HCT116 (cell line): ENCODE measurements around the gene CATSPERB. TPM values are rescaled to one million over a fixed set of nuclear protein-coding genes. Genes with fewer than 3 reads are reported as not detected.

Experiments
- ATAC-seq: fragments of 200-7000 bp; cut with Tn5 transposase; 2 replicates; pipeline ENCODE4 v1.9.1; 2020; ENCODE audit warnings: mild to moderate bottlenecking, moderate library complexity
- BruUV-seq: library from RNA; stranded (reverse); fragments of 400-500 nt; replicated peaks from 2 replicates; lab custom pipeline; 2021; lab: Mats Ljungman, UMichigan
- CTCF ChIA-PET: fragments of 300-600 bp; sonication (Branson Sonifier 250); formaldehyde crosslinking; loops from one replicate; lab custom pipeline; 2021; ENCODE audit warnings: antibody characterized with exemption; lab: Charles Lee
- POLR2A ChIA-PET: fragments of 300-600, 350-600 bp; sonication (Branson Sonifier 250); formaldehyde crosslinking; loops from one replicate; lab custom pipeline; 2021; ENCODE audit warnings: antibody characterized with exemption; lab: Charles Lee
- RAD21 ChIA-PET, 2 experiments: fragments of 300-600 bp; sonication (Branson Sonifier 250); formaldehyde crosslinking; loops; one replicate each; lab custom pipeline; 2023; ENCODE audit warnings: low total read pairs in 2 of 2; ENCODE audit not compliant: uncharacterized antibody in 2 of 2, unreplicated experiment in 2 of 2, low non-redundant PET in 1 of 2; lab: Charles Lee
- DNase-seq: peaks from one replicate; pipeline ENCODE4 v3.0.0-alpha.2; 2010; ENCODE audit warnings: low read depth, low spot score
- H2AFZ ChIP-seq: fragments of 200-600 bp; shearing (Covaris generic), sonication (generic); 2 replicates; pipeline ENCODE4 v1.6.1; 2017; ENCODE audit warnings: low read depth, mixed run types, mixed read lengths, antibody characterized with exemption, low read length; ENCODE audit not compliant: poor library complexity, severe bottlenecking
- H3K27ac ChIP-seq: 2 replicates; pipeline ENCODE4 v1.5.1; 2012; ENCODE audit warnings: low read depth, low read length
- H3K27me3 ChIP-seq: fragments of 200-600 bp; sonication (generic); 2 replicates; pipeline ENCODE4 v1.6.1; 2016; ENCODE audit warnings: mixed run types, low read length, mixed read lengths; ENCODE audit not compliant: insufficient read depth
- H3K36me3 ChIP-seq, 2 experiments: fragments of 200-500 bp in 1 of 2; fragments of 200-600 bp in 1 of 2; sonication (Bioruptor generic) in 1 of 2; sonication (generic) in 1 of 2; 2 replicates each; pipeline versions ENCODE4 v1.5.1 to v1.6.1; 2014 to 2016; ENCODE audit warnings: low read length in 2 of 2, inconsistent platforms in 1 of 2, mixed read lengths in 1 of 2, mixed run types in 1 of 2; ENCODE audit not compliant: insufficient read depth in 2 of 2, control insufficient read depth in 1 of 2
- H3K4me1 ChIP-seq, 2 experiments: fragments of 200-600 bp in 1 of 2; sonication (generic) in 1 of 2; 2 replicates each; pipeline versions ENCODE4 v1.5.1 to v1.6.1; 2012 to 2017; ENCODE audit warnings: low read length in 2 of 2, inconsistent platforms in 1 of 2, mild to moderate bottlenecking in 1 of 2, mixed read lengths in 1 of 2, mixed run types in 1 of 2, moderate library complexity in 1 of 2; ENCODE audit not compliant: insufficient read depth in 2 of 2, control insufficient read depth in 1 of 2
- H3K4me2 ChIP-seq: fragments of 200-600 bp; sonication (generic); 2 replicates; pipeline ENCODE4 v1.6.1; 2017; ENCODE audit warnings: mixed run types, low read length, mixed read lengths
- H3K4me3 ChIP-seq, 2 experiments: fragments of 200-600 bp in 1 of 2; sonication (generic) in 1 of 2; replicated peaks in 1 of 2; 2 replicates each; pipeline ENCODE4 v1.5.1; 2011 to 2016; ENCODE audit warnings: low read length in 2 of 2, control low read depth in 1 of 2, low read depth in 1 of 2, mild to moderate bottlenecking in 1 of 2, mixed read lengths in 1 of 2, mixed run types in 1 of 2
- H3K79me2 ChIP-seq: fragments of 200-600 bp; sonication (generic); 2 replicates; pipeline ENCODE4 v1.6.1; 2017; ENCODE audit warnings: mild to moderate bottlenecking, mixed run types, low read length, moderate library complexity, mixed read lengths; ENCODE audit not compliant: insufficient read depth
- H3K9ac ChIP-seq: fragments of 200-600 bp; sonication (generic); 2 replicates; pipeline ENCODE4 v1.6.1; 2016; ENCODE audit warnings: low read length, mixed read lengths
- H3K9me2 ChIP-seq: fragments of 200-600 bp; sonication (generic), shearing (Covaris generic); 2 replicates; pipeline ENCODE4 v1.6.1; 2017; ENCODE audit warnings: mixed run types, mild to moderate bottlenecking, moderate library complexity; ENCODE audit not compliant: insufficient read depth
- H3K9me3 ChIP-seq, 2 experiments: fragments of 200-500 bp in 1 of 2; fragments of 200-600 bp in 1 of 2; sonication (Bioruptor generic) in 1 of 2; sonication (generic) in 1 of 2; 2 replicates each; pipeline ENCODE4 v1.6.1; 2014 to 2017; ENCODE audit warnings: low read length in 2 of 2, mixed read lengths in 2 of 2, inconsistent platforms in 1 of 2, low read depth in 1 of 2, mild to moderate bottlenecking in 1 of 2, mixed run types in 1 of 2, moderate library complexity in 1 of 2; ENCODE audit not compliant: control insufficient read depth in 1 of 2, insufficient read depth in 1 of 2
- H4K20me1 ChIP-seq: fragments of 200-600 bp; sonication (generic), shearing (Covaris generic); 2 replicates; pipeline ENCODE4 v1.6.1; 2017; ENCODE audit warnings: mixed run types, mild to moderate bottlenecking, moderate library complexity; ENCODE audit not compliant: insufficient read depth
- ATF3 ChIP-seq: IDR thresholded peaks from 2 replicates; pipeline ENCODE4 v1.6.1; 2012
- CEBPB ChIP-seq: IDR thresholded peaks from 2 replicates; pipeline ENCODE4 v1.6.1; 2012; ENCODE audit warnings: low read depth
- EZH2 ChIP-seq: fragments of 200-600 bp; sonication (generic); IDR thresholded peaks from 2 replicates; pipeline ENCODE4 v1.6.1; 2017; ENCODE audit warnings: antibody characterized with exemption, mixed run types
- JUND ChIP-seq: IDR thresholded peaks from 2 replicates; pipeline ENCODE4 v1.6.1; 2012
- POLR2AphosphoS5 ChIP-seq: IDR thresholded peaks from 2 replicates; pipeline ENCODE4 v1.6.1; 2011; ENCODE audit warnings: mild to moderate bottlenecking, low read depth, low read length, moderate library complexity
- SRF ChIP-seq: IDR thresholded peaks from 2 replicates; pipeline ENCODE4 v1.6.1; 2012; ENCODE audit warnings: low read depth
- YY1 ChIP-seq: IDR thresholded peaks from 2 replicates; pipeline ENCODE4 v1.6.1; 2011; ENCODE audit warnings: low read length, low read depth, moderate library complexity, mild to moderate bottlenecking; ENCODE audit not compliant: insufficient replicate concordance; ENCODE audit errors: extremely low read depth
- ZFX ChIP-seq: fragments of 450-650 bp; IDR thresholded peaks from 2 replicates; pipeline ENCODE4 v1.6.1; 2017
- ZNF274 ChIP-seq: fragments of 200-500 bp; sonication (Bioruptor generic); IDR thresholded peaks from 2 replicates; pipeline ENCODE4 v1.6.1; 2014; ENCODE audit warnings: mild to moderate bottlenecking, low read depth, low read length, inconsistent platforms
- intact Hi-C: fragments of 100-400 bp; cut with micrococcal nuclease; formaldehyde crosslinking; loops from 2 replicates; pipeline ENCODE4 v1.10.0; 2022
- total RNA-seq: library from RNA; stranded (reverse); gene quantifications from one replicate; pipeline ENCODE4 v1.2.1, GENCODE V29; 2021; ENCODE audit not compliant: unreplicated experiment
- TF ChIP-seq, protein P1 (sequence below), 3 experiments: fragments of 200-600 bp in 1 of 3; sonication (generic) in 1 of 3; IDR thresholded peaks in 2 of 3; conservative IDR thresholded peaks in 1 of 3; 2 replicates each; pipeline ENCODE4 v1.5.1; 2012 to 2017; ENCODE audit warnings: low read depth in 2 of 3, low read length in 2 of 3, antibody characterized with exemption in 1 of 3, borderline replicate concordance in 1 of 3, control low read depth in 1 of 3, mild to moderate bottlenecking in 1 of 3, mixed read lengths in 1 of 3, mixed run types in 1 of 3, moderate library complexity in 1 of 3; ENCODE audit not compliant: insufficient read depth in 1 of 3

The CATSPERB gene
- total RNA-seq, 1 experiment from 2014 or later = 0.74 TPM

DNA sequence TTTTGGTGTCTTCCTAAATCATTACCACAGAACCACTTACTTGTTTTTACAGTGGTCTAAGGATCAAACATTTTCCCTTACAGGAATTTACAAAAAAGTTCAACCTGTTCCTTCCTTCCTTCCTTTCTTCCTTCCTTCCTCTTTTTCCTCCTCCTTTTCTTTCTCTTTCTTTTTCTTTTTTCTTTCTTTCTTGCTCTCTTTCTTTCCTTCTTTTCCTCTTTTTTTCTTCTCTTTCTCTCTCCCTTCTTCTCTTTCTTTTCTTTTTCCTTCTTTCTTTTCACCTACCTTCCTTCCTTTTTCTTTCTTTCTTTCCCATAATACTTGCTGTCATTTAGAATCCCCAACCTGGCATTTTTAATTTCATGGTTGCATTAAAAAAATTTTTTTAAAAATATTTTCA is 162.6 kb downstream of the CATSPERB start:
- H3K9me3 ChIP-seq = no peaks in the 10 kb centered on the region
- H3K27ac ChIP-seq = no peak overlapping the region
- TF ChIP-seq CEBPB = no peak
- TF ChIP-seq POLR2AphosphoS5 = no peak
- TF ChIP-seq EZH2 = no peak
- TF ChIP-seq ZFX = no peak
- no peak for TF ChIP-seq SRF
- TF ChIP-seq, protein P1, sequence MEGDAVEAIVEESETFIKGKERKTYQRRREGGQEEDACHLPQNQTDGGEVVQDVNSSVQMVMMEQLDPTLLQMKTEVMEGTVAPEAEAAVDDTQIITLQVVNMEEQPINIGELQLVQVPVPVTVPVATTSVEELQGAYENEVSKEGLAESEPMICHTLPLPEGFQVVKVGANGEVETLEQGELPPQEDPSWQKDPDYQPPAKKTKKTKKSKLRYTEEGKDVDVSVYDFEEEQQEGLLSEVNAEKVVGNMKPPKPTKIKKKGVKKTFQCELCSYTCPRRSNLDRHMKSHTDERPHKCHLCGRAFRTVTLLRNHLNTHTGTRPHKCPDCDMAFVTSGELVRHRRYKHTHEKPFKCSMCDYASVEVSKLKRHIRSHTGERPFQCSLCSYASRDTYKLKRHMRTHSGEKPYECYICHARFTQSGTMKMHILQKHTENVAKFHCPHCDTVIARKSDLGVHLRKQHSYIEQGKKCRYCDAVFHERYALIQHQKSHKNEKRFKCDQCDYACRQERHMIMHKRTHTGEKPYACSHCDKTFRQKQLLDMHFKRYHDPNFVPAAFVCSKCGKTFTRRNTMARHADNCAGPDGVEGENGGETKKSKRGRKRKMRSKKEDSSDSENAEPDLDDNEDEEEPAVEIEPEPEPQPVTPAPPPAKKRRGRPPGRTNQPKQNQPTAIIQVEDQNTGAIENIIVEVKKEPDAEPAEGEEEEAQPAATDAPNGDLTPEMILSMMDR (IDR thresholded peaks at IDR 0.05 in 2 of 3, conservative IDR thresholded peaks at IDR 0.05 in 1 of 3; ENCODE audit: borderline replicate concordance in 1 of 3, insufficient read depth in 1 of 3, low read depth in 2 of 3, low read length in 2 of 3) = no peak
- no peak for TF ChIP-seq YY1
- TF ChIP-seq ATF3 = no peak
- no peak for TF ChIP-seq ZNF274
- no peak for TF ChIP-seq JUND
- TF ChIP-seq, all 23 proteins: peak for 0
- DNase-seq (no peak), ATAC-seq (no peak)
- Histone ChIP-seq H3K79me2 (no peaks in the 10 kb centered on the region), H3K9ac (no peak overlapping the region), H3K4me3 (no peak overlapping the region), H3K9me2 (no peaks in the 10 kb centered on the region), H4K20me1 (no peaks in the 10 kb centered on the region), H3K4me2 (no peak overlapping the region), H2AFZ (no peak overlapping the region), H3K27me3 (no peaks in the 10 kb centered on the region), H3K36me3 (no peaks in the 10 kb centered on the region), H3K4me1 (peaks cover 5 to 9% of the 10 kb centered on the region in 2 experiments; a peak in 2 of 4 replicates)
- ChIA-PET POLR2A (no interaction called here), CTCF (interaction anchor here (1.0 kb wide), 1 partner anchor 342 kb away, joined by 5 read pairs; no protein-coding TSS in a partner anchor), RAD21 (no interaction called here)
- intact Hi-C loops = no loop called here
- no TSS peak for BruUV-seq
